ENCODE measurements around the gene SPEF2.

SPEF2 gene

DNA sequence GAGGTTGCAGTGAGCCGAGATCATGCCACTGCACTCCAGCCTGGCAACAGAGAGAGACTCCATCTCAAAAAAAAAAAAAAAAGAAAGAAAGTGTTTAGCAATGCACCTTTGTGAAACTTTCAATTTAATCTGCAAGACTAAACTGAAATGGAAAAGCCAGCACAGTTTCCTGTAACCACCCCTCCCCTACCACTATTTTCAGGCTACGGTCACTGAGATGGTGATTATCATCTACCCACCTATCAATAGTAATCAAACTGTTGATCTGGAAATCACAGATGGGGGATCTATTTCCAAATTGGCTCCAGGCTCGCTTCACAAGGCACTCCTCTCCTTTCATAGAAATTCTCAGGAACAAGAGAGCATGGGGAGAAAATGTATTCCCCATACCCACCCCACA is 208.4 kb downstream of the SPEF2 start:
- TF ChIP-seq, protein P1, sequence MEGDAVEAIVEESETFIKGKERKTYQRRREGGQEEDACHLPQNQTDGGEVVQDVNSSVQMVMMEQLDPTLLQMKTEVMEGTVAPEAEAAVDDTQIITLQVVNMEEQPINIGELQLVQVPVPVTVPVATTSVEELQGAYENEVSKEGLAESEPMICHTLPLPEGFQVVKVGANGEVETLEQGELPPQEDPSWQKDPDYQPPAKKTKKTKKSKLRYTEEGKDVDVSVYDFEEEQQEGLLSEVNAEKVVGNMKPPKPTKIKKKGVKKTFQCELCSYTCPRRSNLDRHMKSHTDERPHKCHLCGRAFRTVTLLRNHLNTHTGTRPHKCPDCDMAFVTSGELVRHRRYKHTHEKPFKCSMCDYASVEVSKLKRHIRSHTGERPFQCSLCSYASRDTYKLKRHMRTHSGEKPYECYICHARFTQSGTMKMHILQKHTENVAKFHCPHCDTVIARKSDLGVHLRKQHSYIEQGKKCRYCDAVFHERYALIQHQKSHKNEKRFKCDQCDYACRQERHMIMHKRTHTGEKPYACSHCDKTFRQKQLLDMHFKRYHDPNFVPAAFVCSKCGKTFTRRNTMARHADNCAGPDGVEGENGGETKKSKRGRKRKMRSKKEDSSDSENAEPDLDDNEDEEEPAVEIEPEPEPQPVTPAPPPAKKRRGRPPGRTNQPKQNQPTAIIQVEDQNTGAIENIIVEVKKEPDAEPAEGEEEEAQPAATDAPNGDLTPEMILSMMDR (IDR thresholded peaks at IDR 0.05) = no peak

DNA sequence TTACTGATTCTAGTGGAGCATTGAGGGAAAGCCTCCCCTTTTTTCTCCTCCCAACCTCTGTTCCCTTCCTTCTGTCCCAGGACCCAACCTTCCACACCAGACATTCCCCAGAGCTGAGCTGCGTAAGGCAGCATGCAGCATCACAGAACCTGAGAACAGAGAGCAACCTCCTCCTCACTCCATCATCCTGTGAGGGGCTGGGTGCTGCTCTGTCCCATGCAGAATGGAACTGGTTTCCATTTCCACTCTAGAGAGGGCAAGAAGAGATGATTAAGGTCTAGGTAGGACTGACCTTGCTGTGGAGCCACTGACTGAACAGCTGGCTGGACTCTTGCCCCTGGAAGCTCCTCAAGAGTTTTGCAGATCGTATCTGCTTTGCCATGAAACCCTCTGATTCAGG is 208.9 kb downstream of the SPEF2 start:
- TF ChIP-seq, protein P1 (IDR thresholded peaks at IDR 0.05) = no peak

DNA sequence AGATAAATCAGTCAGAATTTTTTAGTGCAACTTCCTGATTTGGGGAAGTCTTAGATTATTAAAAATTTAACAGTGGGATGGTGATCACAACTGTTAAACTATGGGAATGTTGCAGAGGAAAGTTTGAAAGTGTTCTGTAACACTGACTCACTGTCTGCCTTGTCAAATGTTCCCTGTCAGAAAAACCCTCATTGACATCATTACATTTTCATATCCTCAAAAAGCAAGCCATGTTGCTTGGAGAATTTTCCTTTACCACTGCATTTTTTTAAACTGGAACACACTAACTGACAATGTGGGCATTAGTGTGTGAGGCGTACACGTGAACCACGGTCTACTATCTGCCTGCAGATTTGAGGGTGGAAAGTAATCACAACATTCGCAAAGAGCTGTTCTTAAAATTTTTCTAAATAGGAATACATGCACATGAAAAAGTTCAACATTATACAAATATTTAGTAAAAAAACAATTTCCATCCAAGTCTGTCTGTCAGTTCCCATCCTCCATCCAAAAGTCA is 210.5 kb downstream of the SPEF2 start:
- TF ChIP-seq, protein P1 (IDR thresholded peaks at IDR 0.05) = no peak

DNA sequence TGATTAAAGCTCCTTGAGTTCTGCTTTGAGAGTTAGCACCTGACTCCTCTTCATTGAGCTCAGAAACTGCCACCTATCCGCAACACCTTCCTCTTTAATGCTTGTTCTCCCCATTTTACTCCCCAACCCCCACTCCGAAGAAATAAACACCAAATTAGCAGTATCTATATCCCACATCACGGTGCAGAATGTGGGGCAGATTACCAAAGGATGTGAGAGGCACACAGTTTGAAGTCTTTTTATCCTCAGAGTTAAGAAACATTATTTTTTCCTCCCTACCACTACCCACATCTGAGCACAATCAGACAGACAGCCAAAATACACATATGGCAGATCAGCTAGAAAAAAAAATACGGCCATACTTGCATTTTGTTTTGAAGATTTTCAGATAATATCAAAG is 212.9 kb downstream of the SPEF2 start:
- TF ChIP-seq, protein P1 (IDR thresholded peaks at IDR 0.05) = no peak

DNA sequence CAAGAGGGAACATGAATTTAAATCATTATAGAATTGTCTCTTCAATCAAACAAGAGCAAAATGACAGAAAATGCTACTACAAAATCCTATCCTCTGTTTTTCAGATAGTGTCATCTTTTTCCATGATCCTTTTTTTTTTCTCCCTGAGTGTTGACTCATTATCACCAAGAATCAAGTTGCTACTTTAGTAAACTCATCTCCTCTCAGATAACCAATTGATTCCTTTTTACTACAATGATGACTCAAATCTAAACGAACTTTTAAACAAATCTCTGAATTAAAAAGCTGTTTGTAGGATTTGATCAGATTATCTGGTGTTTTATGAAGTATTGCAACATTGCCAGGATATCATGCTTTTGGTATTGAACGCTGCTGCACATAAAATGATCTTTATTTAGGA is 215.1 kb downstream of the SPEF2 start:
- TF ChIP-seq, protein P1 (IDR thresholded peaks at IDR 0.05) = no peak

DNA sequence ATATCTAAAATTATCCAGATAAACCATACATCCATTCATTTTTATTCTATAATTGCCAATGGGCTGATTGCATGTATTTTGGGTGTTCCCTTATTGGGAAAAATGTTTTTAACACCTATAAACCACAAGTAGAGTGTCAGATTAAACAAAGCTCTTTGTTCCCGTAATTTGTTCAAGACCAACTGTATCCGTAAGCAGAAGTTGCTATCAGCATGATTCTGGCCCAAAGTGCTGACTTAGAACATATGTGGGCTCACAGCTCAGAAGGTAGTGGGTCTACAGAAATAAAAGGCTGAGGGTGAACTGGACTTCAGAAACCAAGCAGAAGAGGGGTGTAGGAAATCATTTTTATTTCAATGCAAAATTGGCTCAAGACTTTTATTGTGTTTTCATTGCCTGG is 215.6 kb downstream of the SPEF2 start:
- TF ChIP-seq, protein P1 (IDR thresholded peaks at IDR 0.05) = no peak

DNA sequence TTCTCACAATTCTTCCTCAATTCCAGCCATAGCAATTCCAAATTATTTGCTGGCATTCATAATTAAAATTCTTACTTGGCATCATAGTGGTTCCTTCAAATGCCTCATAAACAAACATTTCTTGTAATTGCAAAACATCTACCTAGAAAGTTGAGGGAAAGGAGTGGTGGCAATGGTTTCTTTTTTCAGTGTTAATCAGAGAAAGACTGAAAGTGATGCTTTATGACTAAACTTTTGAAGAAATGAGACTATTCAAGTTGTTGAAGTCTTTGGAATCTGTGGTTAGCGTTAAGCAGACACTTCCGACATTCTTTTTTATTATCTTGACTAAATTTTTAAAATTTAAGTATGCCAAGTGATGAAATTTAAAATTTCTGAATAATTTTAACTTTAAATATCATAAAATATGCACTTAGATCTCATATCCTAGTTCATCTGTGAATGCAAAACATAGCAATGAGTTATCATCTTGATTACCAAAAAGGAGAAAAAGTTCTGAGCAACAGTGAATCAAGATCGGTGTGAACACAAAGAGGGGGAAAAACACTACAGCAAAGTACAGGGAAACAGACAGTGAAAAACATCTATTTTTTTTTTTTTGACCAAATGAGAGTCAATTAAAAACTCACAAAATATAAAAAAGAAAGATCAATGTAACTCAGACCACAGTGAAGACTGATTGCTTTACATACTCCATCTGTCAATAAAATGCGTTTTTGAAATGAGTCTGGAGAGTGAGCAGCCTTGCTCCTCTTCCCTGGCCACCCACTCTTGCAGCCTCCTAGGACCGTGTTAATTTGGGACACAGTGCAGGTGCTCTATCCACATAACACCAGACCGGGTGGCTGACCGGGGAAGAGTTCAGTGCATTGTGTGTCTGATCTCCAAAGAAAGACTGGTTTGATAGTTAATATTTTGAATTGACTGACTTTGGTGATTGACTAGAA is 218.4 kb downstream of the SPEF2 start:
- TF ChIP-seq, protein P1 (IDR thresholded peaks at IDR 0.05) = no peak
